ENCODE measurements around the gene ACVR2B. TPM values are rescaled to one million over a fixed set of nuclear protein-coding genes. Genes with fewer than 3 reads are reported as not detected.

The ACVR2B gene
- 7.0 and 7.1 TPM in 2 replicates for total RNA-seq (2014; rRNA removed; shearing (Covaris generic))

DNA sequence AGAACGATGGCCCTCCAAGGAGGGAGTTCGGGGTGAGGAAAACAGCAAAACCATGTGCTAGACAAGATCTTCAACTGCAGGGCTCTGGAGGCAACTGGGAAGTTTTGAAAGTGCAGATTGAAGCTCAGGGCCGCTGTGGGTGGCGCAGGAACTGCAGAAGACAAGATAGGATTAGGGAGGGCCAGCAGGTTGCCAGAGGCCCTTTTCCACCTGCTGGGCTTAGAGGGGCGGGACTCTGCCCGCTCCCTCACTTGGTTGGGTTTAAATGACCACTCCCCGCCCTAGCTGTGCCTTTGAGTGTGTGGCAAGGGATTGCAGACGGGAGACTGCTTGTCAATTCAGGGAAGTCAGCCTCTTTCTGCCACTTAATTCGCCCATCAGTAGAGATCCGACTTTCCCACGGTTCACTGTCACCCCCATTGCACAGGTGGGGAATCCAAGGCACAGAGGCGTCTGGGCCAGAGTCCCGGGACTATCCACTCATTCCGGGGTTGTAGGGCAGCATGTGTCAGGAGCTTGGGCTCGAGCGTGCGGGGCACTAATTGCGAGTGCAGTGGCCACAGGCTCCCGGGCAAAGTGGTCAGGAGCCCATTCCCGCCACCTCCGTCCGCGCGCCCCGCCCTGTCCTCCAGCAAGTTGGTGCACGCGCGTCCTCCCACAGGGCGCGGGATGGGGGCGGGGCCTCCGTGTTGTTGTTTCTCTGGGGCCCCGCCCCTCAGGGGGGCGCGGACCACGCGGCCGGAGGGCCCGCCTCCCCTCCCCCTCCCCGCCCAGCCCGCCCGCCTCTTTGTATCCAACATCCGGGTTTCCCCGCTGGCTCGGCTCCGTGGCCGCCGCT, at the start of gene ACVR2B:
Gene ACVR2B (plus strand): TSS at position 816 of the 838 bp plus-strand sequence. CDS start 433 bp downstream, outside the sequence.

DNA sequence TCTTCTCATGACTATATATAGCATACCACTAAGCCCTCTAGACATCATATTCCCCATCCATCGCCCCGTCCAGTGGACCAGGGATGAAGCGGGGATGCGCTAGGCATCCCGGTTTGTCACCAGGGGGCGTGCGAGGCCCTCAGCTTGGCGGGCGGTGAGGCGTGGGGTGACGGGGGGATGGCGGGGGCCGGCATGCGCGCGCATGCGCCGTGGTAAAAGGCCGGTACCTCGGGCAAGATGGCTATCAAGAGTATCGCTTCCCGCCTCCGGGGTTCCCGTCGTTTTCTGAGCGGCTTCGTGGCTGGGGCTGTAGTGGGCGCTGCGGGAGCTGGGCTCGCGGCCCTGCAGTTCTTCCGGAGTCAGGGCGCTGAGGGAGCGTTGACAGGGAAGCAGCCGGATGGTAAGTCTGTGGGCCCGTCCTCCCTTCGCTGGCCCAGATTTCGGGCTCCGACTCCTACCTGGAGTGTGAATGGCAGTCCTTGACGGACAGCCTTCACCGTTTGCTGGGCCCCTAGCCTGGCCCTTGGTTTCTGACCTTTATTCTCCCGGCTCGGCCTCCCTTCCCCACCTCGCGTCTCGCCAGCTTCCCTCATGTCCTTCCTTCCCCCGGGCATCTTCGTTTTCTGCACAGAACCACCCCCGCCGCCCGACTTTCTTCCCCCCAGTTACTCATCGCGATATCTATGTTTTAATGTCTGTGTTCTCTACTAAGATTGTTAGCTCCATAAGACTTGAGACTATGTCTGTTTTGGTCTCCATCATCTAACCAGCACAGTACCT, 42.6 kb downstream of the ACVR2B start, which contains the start of gene EXOG:
Gene EXOG (plus strand): TSS at position 210 of the 780 bp plus-strand sequence. CDS start 28 bp downstream, at position 238.

Small RNA genes lying within 50 kb of the gene (small RNA-seq; reads per million reads assigned to genes)
- not detected for gene RF00019

Other genes starting within 250 kb of the ACVR2B start
- gene SLC22A13, start 188.1 kb upstream of the ACVR2B start, total RNA-seq (2014; rRNA removed; shearing (Covaris generic)): 0.26 and 0.29 TPM in 2 replicates
- 0.29 TPM in 1 of 2 replicates, not detected in the other for gene SLC22A14, start 171.6 kb upstream of the ACVR2B start, total RNA-seq (2014; rRNA removed; shearing (Covaris generic))
- gene XYLB, start 107.1 kb upstream of the ACVR2B start, total RNA-seq (2014; rRNA removed; shearing (Covaris generic)): 14.2 and 18.5 TPM in 2 replicates
- 11.9 and 16.1 TPM in 2 replicates for gene EXOG, start 42.5 kb downstream of the ACVR2B start, total RNA-seq (2014; rRNA removed; shearing (Covaris generic))
- gene SCN5A, start 195.8 kb downstream of the ACVR2B start, total RNA-seq (2014; rRNA removed; shearing (Covaris generic)): 0.03 and 2.2 TPM in 2 replicates